ENCODE measurements around the gene PKD1. TPM values are rescaled to one million over a fixed set of nuclear protein-coding genes. Genes with fewer than 3 reads are reported as not detected.

PKD1 gene
- total RNA-seq, 1 experiment from 2014 or later = 102 TPM

DNA sequence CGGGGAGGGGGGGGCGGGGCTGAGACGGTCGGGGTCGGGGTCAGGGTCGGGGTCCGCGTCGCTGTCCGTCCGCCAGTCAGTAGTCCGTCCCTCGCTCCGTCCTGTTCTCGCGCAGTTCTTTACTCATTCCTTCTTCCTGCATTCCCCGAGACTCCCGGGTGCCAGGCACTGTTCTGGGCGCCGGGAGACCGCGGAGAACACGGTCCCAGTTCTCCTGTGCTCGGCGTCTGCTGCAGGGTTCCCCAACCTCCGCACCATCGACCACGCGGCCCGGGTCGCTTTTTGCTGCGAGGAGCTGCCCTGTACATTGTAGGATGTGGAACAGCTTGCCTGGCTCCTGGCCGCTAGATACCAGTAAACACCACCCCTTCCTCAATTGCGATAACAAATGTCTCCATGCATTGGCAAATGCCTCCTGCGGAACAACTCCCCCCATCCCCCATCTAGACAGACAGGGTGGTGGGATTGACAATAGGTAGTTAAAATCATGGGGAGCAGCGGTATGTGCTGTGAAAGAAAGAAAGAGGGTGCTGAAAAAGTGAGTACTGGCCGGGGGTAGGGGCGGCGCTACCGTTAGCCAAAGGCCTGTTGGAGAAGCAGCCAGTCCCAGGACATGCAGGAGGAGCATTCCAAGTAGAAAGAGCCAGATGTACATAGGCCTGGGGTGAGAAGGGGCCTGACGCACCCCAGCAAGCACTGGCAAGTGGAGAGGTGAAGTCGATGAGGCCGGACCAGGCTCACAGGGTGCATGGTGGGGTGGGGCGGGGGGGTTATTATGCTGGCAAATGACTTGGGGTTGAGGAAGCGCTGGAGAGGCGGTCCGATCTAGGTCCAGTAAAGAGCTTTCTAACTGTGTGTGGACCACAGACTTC, 20.5 kb upstream of the PKD1 start:
- ChIA-PET POLR2A (interaction anchor here (0.6 to 1.5 kb wide), 23 partner anchors 10 to 374 kb away, joined by 3 to 10 read pairs (median 4); partner anchors contain the start of genes AMDHD2, BRICD5, ECI1 and GFER), CTCF (interaction anchor here (0.6 to 1.7 kb wide), 11 partner anchors 10 to 1630 kb away, joined by 3 to 16 read pairs (median 4); partner anchors contain the start of gene MAPK8IP3)
- Mint-ChIP-seq H3K36me3 (peaks cover 35% of the 10 kb centered on the region), H3K4me3 (peak overlapping the region; percentile 99), H3K4me1 (peaks cover 41% of the 10 kb centered on the region), H3K27me3 (ENCODE audit: low read depth) (no peaks in the 10 kb centered on the region; the same call in 1 of the 2 replicates), H3K27ac (peak overlapping the region; percentile 93), H3K9me3 (no peaks in the 10 kb centered on the region)
- TF ChIP-seq, protein P1, sequence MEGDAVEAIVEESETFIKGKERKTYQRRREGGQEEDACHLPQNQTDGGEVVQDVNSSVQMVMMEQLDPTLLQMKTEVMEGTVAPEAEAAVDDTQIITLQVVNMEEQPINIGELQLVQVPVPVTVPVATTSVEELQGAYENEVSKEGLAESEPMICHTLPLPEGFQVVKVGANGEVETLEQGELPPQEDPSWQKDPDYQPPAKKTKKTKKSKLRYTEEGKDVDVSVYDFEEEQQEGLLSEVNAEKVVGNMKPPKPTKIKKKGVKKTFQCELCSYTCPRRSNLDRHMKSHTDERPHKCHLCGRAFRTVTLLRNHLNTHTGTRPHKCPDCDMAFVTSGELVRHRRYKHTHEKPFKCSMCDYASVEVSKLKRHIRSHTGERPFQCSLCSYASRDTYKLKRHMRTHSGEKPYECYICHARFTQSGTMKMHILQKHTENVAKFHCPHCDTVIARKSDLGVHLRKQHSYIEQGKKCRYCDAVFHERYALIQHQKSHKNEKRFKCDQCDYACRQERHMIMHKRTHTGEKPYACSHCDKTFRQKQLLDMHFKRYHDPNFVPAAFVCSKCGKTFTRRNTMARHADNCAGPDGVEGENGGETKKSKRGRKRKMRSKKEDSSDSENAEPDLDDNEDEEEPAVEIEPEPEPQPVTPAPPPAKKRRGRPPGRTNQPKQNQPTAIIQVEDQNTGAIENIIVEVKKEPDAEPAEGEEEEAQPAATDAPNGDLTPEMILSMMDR (IDR thresholded peaks at IDR 0.05) = no peak
- no peak for TF ChIP-seq IRF2 (CRISPR knock-in tag; IDR thresholded peaks at IDR 0.05; ENCODE audit: borderline replicate concordance, low read depth)
- TF ChIP-seq, protein P2, sequence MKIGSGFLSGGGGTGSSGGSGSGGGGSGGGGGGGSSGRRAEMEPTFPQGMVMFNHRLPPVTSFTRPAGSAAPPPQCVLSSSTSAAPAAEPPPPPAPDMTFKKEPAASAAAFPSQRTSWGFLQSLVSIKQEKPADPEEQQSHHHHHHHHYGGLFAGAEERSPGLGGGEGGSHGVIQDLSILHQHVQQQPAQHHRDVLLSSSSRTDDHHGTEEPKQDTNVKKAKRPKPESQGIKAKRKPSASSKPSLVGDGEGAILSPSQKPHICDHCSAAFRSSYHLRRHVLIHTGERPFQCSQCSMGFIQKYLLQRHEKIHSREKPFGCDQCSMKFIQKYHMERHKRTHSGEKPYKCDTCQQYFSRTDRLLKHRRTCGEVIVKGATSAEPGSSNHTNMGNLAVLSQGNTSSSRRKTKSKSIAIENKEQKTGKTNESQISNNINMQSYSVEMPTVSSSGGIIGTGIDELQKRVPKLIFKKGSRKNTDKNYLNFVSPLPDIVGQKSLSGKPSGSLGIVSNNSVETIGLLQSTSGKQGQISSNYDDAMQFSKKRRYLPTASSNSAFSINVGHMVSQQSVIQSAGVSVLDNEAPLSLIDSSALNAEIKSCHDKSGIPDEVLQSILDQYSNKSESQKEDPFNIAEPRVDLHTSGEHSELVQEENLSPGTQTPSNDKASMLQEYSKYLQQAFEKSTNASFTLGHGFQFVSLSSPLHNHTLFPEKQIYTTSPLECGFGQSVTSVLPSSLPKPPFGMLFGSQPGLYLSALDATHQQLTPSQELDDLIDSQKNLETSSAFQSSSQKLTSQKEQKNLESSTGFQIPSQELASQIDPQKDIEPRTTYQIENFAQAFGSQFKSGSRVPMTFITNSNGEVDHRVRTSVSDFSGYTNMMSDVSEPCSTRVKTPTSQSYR (CRISPR knock-in tag; IDR thresholded peaks at IDR 0.05) = no peak
- no peak for TF ChIP-seq ZNF416 (CRISPR knock-in tag; IDR thresholded peaks at IDR 0.05)
- no peak for TF ChIP-seq GTF2I (CRISPR knock-in tag; conservative IDR thresholded peaks at IDR 0.05)
- TF ChIP-seq, protein P3, sequence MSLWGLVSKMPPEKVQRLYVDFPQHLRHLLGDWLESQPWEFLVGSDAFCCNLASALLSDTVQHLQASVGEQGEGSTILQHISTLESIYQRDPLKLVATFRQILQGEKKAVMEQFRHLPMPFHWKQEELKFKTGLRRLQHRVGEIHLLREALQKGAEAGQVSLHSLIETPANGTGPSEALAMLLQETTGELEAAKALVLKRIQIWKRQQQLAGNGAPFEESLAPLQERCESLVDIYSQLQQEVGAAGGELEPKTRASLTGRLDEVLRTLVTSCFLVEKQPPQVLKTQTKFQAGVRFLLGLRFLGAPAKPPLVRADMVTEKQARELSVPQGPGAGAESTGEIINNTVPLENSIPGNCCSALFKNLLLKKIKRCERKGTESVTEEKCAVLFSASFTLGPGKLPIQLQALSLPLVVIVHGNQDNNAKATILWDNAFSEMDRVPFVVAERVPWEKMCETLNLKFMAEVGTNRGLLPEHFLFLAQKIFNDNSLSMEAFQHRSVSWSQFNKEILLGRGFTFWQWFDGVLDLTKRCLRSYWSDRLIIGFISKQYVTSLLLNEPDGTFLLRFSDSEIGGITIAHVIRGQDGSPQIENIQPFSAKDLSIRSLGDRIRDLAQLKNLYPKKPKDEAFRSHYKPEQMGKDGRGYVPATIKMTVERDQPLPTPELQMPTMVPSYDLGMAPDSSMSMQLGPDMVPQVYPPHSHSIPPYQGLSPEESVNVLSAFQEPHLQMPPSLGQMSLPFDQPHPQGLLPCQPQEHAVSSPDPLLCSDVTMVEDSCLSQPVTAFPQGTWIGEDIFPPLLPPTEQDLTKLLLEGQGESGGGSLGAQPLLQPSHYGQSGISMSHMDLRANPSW (CRISPR knock-in tag; conservative IDR thresholded peaks at IDR 0.05; ENCODE audit: low read depth) = no peak
- no peak for TF ChIP-seq HMGA2 (CRISPR knock-in tag; IDR thresholded peaks at IDR 0.05)
- no peak for TF ChIP-seq KAT7 (CRISPR knock-in tag; IDR thresholded peaks at IDR 0.05; ENCODE audit: borderline replicate concordance)
- TF ChIP-seq NFE2L1 (CRISPR knock-in tag; IDR thresholded peaks at IDR 0.05) = no peak
- no peak for TF ChIP-seq RELA (CRISPR knock-in tag; IDR thresholded peaks at IDR 0.05; ENCODE audit: borderline replicate concordance)
- TF ChIP-seq, protein P4, sequence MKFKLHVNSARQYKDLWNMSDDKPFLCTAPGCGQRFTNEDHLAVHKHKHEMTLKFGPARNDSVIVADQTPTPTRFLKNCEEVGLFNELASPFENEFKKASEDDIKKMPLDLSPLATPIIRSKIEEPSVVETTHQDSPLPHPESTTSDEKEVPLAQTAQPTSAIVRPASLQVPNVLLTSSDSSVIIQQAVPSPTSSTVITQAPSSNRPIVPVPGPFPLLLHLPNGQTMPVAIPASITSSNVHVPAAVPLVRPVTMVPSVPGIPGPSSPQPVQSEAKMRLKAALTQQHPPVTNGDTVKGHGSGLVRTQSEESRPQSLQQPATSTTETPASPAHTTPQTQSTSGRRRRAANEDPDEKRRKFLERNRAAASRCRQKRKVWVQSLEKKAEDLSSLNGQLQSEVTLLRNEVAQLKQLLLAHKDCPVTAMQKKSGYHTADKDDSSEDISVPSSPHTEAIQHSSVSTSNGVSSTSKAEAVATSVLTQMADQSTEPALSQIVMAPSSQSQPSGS (CRISPR knock-in tag; IDR thresholded peaks at IDR 0.05; ENCODE audit: borderline replicate concordance, low read depth) = no peak
- TF ChIP-seq ZNF396 (CRISPR knock-in tag; IDR thresholded peaks at IDR 0.05; ENCODE audit: borderline replicate concordance) = no peak
- no peak for TF ChIP-seq ZNF671 (CRISPR knock-in tag; IDR thresholded peaks at IDR 0.05)
- no peak for ATAC-seq
- no peak for DNase-seq (ENCODE audit: low spot score)
